Tibial nerve (tissue), 4 donors: ENCODE data around the gene ANXA8. TPM values are rescaled to one million over a fixed set of nuclear protein-coding genes. Genes with fewer than 3 reads are reported as not detected.

Experiments used
- DNase-seq, 2 donors: peaks; one replicate each; pipeline ENCODE4 v3.0.0-alpha.2; 2019; ENCODE audit warnings: low spot score in 2 of 2
- H3K27ac ChIP-seq, 4 donors: fragments of 200-600 bp; sonication (generic) in 3 of 4; one replicate each; pipeline ENCODE4 v1.5.1; 2017 to 2019; ENCODE audit warnings: mild to moderate bottlenecking in 1 of 4
- H3K27me3 ChIP-seq, 2 donors: fragments of 200-600 bp; sonication (generic) in 1 of 2; one replicate each; pipeline versions ENCODE4 v1.5.1 to v1.6.0; 2017 to 2019
- H3K36me3 ChIP-seq, 3 donors: fragments of 200-600 bp; sonication (generic); one replicate each; pipeline ENCODE4 v1.5.1; 2018 to 2019
- H3K4me1 ChIP-seq, 4 donors: fragments of 200-600 bp; sonication (generic) in 3 of 4; one replicate each; pipeline ENCODE4 v1.5.1; 2017 to 2019
- H3K4me3 ChIP-seq, 4 donors: fragments of 200-600 bp; sonication (generic) in 3 of 4; one replicate each; pipeline ENCODE4 v1.5.1; 2017 to 2019; ENCODE audit warnings: mild to moderate bottlenecking in 1 of 4, moderate library complexity in 1 of 4
- H3K9me3 ChIP-seq, 4 donors: fragments of 200-600 bp; sonication (generic) in 3 of 4; one replicate each; pipeline ENCODE4 v1.5.1; 2017 to 2019
- EP300 ChIP-seq, 2 donors: sonication (generic); formaldehyde crosslinking; IDR thresholded peaks; one replicate each; pipeline ENCODE4 v1.6.1; 2017; ENCODE audit warnings: antibody characterized with exemption in 2 of 2, mild to moderate bottlenecking in 1 of 2
- POLR2A ChIP-seq, 2 donors: fragments of 450-650 bp; IDR thresholded peaks; one replicate each; pipeline ENCODE4 v1.6.1; 2017; ENCODE audit warnings: antibody characterized with exemption in 2 of 2, mild to moderate bottlenecking in 2 of 2, moderate library complexity in 2 of 2
- WGBS, 2 donors: methylation state at CpG; one replicate each; pipeline ENCODE4 v1.1.5; 2018; 5-methylcytosine and 5-hydroxymethylcytosine counted together
- total RNA-seq, 4 donors: library from RNA; depleted of rRNA; stranded (reverse); fragments of >200 nt; gene quantifications; one replicate each; pipeline ENCODE4 v1.1.0, GENCODE V29; 2016
- TF ChIP-seq, protein P1 (sequence below), 5 experiments: fragments of 200-600 bp in 3 of 5; fragments of 450-650 bp in 2 of 5; sonication (generic) in 3 of 5; IDR thresholded peaks; one replicate each; pipeline ENCODE4 v1.5.1; 2016 to 2019; ENCODE audit warnings: antibody characterized with exemption in 5 of 5, mild to moderate bottlenecking in 3 of 5, moderate library complexity in 2 of 5

Gene ANXA8
- total RNA-seq, 4 donors from 2014 or later, result 0.30 to 9.8 (median 4.2) TPM

DNA sequence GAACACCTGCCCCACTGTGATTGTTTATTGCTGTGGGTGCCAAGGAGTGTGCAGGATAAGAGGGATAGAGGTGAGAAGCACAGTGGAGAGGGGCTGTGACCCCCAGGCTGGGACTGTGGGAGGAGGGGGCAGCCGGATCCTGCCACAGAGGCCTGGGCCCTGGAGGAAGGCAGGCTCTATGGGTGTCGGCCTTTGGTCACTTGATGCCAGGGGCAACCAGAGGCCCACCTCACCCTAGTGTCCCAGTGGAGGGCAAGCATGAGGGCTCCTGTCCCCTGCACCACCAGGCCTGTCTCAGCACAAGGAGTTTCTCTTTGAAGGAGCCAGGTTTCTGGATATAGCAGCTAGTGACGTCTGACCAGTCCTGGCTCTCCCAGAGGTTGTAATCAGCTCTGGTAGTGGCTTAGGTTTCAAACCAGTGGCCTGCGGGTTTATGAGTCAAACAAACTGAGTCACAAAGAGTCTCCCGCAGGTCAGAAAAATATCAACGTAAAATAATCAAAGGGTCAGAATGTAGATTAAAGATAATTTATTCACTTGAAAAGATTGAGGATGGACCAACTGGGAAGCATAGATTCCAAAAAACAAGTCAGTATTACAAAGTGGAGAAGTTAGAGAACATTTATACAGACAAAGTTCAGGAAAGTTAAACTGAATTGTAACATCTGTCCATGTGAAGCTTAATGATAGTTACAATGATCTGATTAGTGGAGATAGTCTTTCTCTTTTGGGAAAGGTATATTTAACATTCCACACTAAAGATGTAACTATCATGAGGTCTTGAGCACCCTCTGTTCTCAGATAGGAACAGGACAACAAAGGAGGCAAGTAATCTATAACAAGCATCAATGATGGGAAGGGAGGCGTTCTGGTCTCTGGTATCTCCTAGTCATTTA lies 62.6 kb downstream of the ANXA8 start:
- H3K36me3 ChIP-seq, result no peaks in the 10 kb centered on the region
- no peaks in the 10 kb centered on the region for H3K27me3 ChIP-seq
- no peaks in the 10 kb centered on the region for H3K4me1 ChIP-seq
- no peaks in the 10 kb centered on the region for H3K9me3 ChIP-seq
- WGBS, 2 donors, result 83% methylated on average over 7 of the region's 7 CpGs
- H3K27ac ChIP-seq, result no peak overlapping the region
- H3K4me3 ChIP-seq, result no peak overlapping the region
- no peak for DNase-seq
- TF ChIP-seq POLR2A (IDR thresholded peaks at IDR 0.05) (no peak), EP300 (IDR thresholded peaks at IDR 0.05) (no peak)
- TF ChIP-seq, protein P1, sequence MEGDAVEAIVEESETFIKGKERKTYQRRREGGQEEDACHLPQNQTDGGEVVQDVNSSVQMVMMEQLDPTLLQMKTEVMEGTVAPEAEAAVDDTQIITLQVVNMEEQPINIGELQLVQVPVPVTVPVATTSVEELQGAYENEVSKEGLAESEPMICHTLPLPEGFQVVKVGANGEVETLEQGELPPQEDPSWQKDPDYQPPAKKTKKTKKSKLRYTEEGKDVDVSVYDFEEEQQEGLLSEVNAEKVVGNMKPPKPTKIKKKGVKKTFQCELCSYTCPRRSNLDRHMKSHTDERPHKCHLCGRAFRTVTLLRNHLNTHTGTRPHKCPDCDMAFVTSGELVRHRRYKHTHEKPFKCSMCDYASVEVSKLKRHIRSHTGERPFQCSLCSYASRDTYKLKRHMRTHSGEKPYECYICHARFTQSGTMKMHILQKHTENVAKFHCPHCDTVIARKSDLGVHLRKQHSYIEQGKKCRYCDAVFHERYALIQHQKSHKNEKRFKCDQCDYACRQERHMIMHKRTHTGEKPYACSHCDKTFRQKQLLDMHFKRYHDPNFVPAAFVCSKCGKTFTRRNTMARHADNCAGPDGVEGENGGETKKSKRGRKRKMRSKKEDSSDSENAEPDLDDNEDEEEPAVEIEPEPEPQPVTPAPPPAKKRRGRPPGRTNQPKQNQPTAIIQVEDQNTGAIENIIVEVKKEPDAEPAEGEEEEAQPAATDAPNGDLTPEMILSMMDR (IDR thresholded peaks at IDR 0.05), result no peak

DNA sequence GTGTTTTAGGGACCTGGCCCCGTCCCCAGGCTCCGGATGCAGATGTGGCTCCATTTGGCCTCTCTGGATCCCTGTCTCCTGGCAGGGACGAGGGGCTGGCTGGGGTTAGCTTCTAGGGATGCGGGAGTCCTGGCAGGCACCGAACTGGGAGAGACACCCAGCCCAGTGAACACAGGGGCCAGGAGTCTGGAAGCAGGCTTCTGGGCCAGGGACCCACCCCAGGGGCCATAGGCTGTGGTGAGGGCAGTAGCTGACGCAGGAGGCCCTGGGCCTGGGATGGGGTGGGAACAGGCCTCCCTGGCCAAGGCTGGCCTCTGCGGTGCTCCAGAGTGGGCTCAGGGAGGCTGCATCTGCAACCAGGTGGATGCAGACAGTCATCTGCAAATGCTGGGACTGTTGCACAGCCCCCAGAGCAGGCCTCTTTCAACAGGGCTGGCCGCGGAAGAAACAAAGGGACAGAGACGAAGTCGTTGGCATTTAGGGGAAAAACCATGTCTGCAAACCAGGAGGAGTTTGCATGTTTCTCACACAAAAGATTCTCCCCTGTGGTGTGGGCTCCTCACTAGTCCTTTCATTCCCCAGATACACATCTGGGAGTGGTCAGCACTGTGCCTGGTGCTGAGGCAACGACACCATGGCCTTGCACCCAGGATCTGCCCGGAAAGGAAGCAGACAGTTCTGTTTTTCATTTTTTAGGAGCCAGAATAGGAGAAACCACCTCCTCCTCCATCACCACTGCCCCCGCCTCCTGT lies 63.4 kb downstream of the ANXA8 start:
- H3K36me3 ChIP-seq, result no peaks in the 10 kb centered on the region
- WGBS, 2 donors, result 77 to 83% methylated on average over 12 to 13 of the region's 14 CpGs
- no peaks in the 10 kb centered on the region for H3K9me3 ChIP-seq
- no peak overlapping the region for H3K4me3 ChIP-seq
- H3K27me3 ChIP-seq, result no peaks in the 10 kb centered on the region
- DNase-seq, result no peak
- TF ChIP-seq, protein P1 (IDR thresholded peaks at IDR 0.05), result no peak
- TF ChIP-seq EP300 (IDR thresholded peaks at IDR 0.05) (no peak), POLR2A (IDR thresholded peaks at IDR 0.05) (no peak)
- no peaks in the 10 kb centered on the region for H3K4me1 ChIP-seq
- H3K27ac ChIP-seq, result no peak overlapping the region

DNA sequence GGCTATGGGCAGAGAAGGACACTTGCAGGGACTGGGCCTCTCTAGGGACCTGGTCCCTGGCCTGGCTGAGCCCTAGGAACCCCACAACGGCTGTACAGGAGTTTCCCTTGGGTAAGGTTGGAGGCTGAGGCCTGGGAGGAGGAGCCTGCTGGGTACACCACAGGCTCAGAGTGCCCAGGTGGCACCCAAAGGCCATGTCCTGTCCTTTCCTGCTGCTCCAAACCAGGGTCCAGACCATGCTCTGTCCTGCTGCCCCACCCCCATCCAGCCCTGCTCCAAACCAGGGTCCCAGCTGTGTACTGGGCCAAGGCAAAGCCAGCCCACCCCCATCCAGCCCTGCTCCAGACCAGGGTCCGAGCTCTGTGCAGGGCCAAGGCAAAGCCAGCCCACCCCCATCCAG lies 64.5 kb downstream of the ANXA8 start:
- TF ChIP-seq, protein P1 (IDR thresholded peaks at IDR 0.05), result no peak
- TF ChIP-seq POLR2A (IDR thresholded peaks at IDR 0.05) (no peak), EP300 (IDR thresholded peaks at IDR 0.05) (no peak)
- no peak overlapping the region for H3K4me3 ChIP-seq

DNA sequence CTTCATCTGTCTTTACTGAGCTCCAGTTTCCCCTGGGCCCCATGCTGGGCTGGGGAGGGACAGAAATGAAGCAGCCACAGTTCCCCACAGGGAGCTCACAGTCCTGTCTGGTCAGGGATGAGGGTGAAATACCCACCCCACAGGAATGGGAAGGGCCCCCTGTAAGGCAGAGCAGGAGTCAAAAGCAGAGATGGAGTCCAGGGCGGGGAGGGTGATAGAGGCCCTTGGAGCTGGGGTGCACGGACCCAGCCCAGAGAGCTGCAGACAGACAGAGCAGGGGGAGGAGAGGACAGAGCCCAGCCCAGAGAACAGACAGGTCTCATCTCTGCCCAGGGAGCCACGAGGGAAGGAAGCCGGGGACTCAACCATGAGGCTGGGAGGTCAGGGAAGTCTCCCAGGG lies 64.9 kb downstream of the ANXA8 start:
- no peaks in the 10 kb centered on the region for H3K9me3 ChIP-seq
- H3K4me3 ChIP-seq, result no peak overlapping the region
- H3K36me3 ChIP-seq, result no peaks in the 10 kb centered on the region
- no peak for TF ChIP-seq POLR2A (IDR thresholded peaks at IDR 0.05)
- TF ChIP-seq, protein P1 (IDR thresholded peaks at IDR 0.05), result no peak
- no peak for TF ChIP-seq EP300 (IDR thresholded peaks at IDR 0.05)
- no peak overlapping the region for H3K27ac ChIP-seq
- 75 to 93% methylated on average over 4 of the region's 4 CpGs for WGBS, 2 donors
- no peaks in the 10 kb centered on the region for H3K4me1 ChIP-seq
- no peak for DNase-seq
- no peaks in the 10 kb centered on the region for H3K27me3 ChIP-seq

More for the DNA sequence above, 64.5 kb downstream of the ANXA8 start:
- WGBS, 2 donors, result 88 to 92% methylated on average over 2 of the region's 2 CpGs
- H3K4me1 ChIP-seq, result no peaks in the 10 kb centered on the region
- H3K36me3 ChIP-seq, result no peaks in the 10 kb centered on the region
- no peaks in the 10 kb centered on the region for H3K27me3 ChIP-seq
- DNase-seq, result no peak
- H3K9me3 ChIP-seq, result no peaks in the 10 kb centered on the region
- H3K27ac ChIP-seq, result no peak overlapping the region

DNA sequence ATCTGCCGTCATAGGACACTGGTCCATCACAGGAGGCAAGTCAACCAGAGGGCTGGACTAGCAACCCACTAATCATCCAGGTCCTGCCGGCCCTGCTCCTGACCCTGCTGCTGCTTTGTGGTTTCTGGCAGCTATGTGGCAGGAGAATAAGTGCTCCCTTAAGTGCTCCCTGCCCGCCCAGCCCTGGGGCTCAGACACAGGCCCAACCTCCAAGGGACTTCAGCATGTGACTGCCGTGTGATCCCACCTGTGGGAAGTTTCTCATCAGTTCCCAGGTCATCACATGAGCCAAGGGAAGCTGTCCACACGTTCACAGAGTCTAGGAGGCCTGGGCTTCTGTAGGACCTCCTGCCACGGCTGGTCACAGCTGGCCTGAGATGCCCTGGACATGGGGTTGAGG lies 65.6 kb downstream of the ANXA8 start:
- H3K27ac ChIP-seq, result no peak overlapping the region
- TF ChIP-seq, protein P1 (IDR thresholded peaks at IDR 0.05), result no peak
- TF ChIP-seq POLR2A (IDR thresholded peaks at IDR 0.05), result no peak
- H3K9me3 ChIP-seq, result no peaks in the 10 kb centered on the region
- H3K4me1 ChIP-seq, result no peaks in the 10 kb centered on the region
- H3K36me3 ChIP-seq, result no peaks in the 10 kb centered on the region
- H3K27me3 ChIP-seq, result no peaks in the 10 kb centered on the region
- H3K4me3 ChIP-seq, result no peak overlapping the region
- DNase-seq, result no peak
- 82% methylated on average over 6 of the region's 6 CpGs for WGBS, 2 donors
